Measurements from ENCODE around the gene ROGDI.

The ROGDI gene

DNA sequence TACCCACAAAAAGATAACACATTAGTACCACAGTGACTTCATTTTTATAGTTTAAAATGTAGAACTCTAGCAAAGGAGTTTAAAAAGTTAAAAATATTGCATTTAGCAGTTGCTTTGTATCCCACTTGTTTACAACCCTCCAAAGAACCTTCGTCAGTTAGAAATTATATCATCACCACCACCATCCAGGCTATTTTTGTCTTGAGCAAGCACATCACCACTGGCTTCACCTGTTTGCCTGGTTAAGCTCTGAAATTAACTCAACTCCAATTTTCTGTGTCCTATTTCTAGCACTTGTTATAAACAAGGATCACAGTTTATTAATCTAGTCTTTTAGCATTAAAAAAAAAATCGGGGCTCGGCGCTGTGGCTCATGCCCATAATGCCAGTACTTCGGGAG lies 38.6 kb upstream of the ROGDI start:
- H3K4me3 ChIP-seq (ENCODE audit: control insufficient read depth, low read depth, low read length), result no peak overlapping the region
- DNase-seq (ENCODE audit: low read depth), result no peak
- TF ChIP-seq CTCF (IDR thresholded peaks at IDR 0.05; ENCODE audit: control insufficient read depth, insufficient read depth, low read depth, low read length, missing control alignments), result no peak

DNA sequence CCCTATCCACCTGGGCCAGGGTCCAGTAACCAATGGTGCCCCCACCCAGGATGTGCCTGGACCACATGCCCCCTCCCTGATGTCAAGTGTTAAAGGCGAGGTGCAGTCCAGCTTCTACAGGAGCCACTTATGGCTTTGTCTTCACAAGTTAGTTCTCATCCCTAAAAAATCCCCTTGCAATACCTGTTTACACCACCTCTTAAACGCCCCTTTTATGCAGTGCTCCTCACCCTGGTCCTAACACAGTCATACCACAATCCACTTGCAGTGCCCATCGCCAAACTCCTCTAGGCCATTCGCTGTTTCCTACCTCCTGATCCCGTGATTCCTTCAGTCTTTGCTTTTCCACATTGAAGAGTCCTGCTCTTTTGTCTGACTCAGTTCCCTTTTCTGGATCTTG lies 37.5 kb upstream of the ROGDI start:
- TF ChIP-seq CTCF (IDR thresholded peaks at IDR 0.05; ENCODE audit: control insufficient read depth, insufficient read depth, low read depth, low read length, missing control alignments), result no peak
- no peak for DNase-seq (ENCODE audit: low read depth)
- H3K4me3 ChIP-seq (ENCODE audit: control insufficient read depth, low read depth, low read length), result no peak overlapping the region

DNA sequence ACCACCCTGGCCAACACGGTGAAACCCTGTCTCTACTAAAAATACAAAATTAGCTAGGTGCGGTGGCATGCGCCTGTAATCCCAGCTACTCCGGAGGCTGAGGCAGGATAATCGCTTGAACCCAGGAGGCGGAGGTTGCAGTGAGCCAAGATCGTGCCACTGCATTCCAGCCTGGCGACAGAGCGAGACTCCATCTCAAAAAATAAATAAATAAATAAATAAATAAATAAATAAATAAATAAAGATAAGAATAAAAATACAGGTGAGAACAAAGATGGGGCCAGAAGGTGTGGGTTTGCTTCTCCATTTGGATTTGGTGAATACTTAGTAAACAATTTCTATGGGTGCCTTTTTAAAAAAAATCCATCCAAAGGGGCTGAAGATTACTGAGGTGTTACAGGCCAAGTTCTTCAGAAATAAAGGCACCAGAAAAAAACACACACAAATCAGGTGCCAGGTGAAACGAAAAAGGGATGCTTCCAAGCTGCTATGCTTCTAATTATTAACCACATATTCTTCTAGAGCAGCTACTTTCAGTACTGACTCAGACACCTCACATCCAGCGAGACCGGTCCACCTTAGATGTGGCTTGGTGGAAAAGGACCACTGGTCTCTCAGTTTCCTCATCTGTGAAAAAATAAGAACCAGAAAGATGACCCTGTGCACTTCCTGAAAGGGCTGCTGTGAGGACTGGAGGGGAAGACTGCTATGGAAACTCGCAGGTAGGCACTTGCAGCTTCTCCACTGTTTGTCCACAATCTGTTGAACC lies 35.5 kb upstream of the ROGDI start:
- no peak overlapping the region for H3K4me3 ChIP-seq (ENCODE audit: control insufficient read depth, low read depth, low read length)
- DNase-seq (ENCODE audit: low read depth), result no peak
- TF ChIP-seq CTCF (IDR thresholded peaks at IDR 0.05; ENCODE audit: control insufficient read depth, insufficient read depth, low read depth, low read length, missing control alignments), result no peak

- no peak for TF ChIP-seq CTCF (IDR thresholded peaks at IDR 0.05; ENCODE audit: control insufficient read depth, insufficient read depth, low read depth, low read length, missing control alignments)
- no peak overlapping the region for H3K4me3 ChIP-seq (ENCODE audit: control insufficient read depth, low read depth, low read length)
- no peak for DNase-seq (ENCODE audit: low read depth)
These were observed 34.3 kb upstream of the ROGDI start for GRCh38 chr16:4836727-4837126.

GRCh38 chr16:4833584-4833983 lies 31.2 kb upstream of the ROGDI start:
- no peak for TF ChIP-seq CTCF (IDR thresholded peaks at IDR 0.05; ENCODE audit: control insufficient read depth, insufficient read depth, low read depth, low read length, missing control alignments)
- DNase-seq (ENCODE audit: low read depth), result no peak
- no peak overlapping the region for H3K4me3 ChIP-seq (ENCODE audit: control insufficient read depth, low read depth, low read length)

DNA sequence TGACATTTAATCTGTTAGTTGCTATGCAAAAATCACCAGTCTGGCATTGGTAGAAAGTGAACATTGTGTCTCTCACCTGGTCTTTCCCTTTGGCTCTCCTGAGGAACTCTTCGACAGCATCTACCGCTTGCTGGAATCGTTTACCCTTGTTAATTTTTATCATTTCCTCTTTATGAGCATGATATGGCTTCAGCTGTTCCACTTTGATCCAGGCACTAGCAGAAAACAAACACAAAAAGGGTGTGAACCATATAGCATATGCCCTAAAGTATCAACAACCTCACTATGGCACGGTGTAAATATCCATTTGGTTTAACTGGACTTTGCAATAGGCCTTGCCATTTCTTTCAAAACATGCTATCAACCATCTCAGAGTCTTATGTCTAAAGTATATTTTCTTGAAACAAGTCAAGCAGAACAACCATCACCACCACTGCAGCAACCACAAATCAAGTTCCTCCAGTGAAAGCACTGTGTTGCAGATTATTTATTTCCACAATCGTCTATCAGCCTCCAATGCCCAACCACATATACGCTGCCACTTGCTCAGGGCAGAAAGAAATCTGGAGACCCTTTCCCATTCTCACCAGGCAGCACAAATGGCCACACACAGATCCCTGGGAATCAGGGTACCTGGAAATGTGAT lies 30.4 kb upstream of the ROGDI start:
- H3K4me3 ChIP-seq (ENCODE audit: control insufficient read depth, low read depth, low read length), result no peak overlapping the region
- DNase-seq (ENCODE audit: low read depth), result no peak
- no peak for TF ChIP-seq CTCF (IDR thresholded peaks at IDR 0.05; ENCODE audit: control insufficient read depth, insufficient read depth, low read depth, low read length, missing control alignments)

Measured in AG09309 (cell line).